ENCODE data around the gene SAGE1.
"Not testable (repeated sequence)": the region's sequence is repeated elsewhere in the genome, so short reads cannot be mapped to it uniquely, and the experiment has no call there.

- not testable (repeated sequence) for TF ChIP-seq EZH2 (IDR thresholded peaks at IDR 0.05; ENCODE audit: low read depth)
- TF ChIP-seq, protein P1, sequence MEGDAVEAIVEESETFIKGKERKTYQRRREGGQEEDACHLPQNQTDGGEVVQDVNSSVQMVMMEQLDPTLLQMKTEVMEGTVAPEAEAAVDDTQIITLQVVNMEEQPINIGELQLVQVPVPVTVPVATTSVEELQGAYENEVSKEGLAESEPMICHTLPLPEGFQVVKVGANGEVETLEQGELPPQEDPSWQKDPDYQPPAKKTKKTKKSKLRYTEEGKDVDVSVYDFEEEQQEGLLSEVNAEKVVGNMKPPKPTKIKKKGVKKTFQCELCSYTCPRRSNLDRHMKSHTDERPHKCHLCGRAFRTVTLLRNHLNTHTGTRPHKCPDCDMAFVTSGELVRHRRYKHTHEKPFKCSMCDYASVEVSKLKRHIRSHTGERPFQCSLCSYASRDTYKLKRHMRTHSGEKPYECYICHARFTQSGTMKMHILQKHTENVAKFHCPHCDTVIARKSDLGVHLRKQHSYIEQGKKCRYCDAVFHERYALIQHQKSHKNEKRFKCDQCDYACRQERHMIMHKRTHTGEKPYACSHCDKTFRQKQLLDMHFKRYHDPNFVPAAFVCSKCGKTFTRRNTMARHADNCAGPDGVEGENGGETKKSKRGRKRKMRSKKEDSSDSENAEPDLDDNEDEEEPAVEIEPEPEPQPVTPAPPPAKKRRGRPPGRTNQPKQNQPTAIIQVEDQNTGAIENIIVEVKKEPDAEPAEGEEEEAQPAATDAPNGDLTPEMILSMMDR (conservative IDR thresholded peaks at IDR 0.05), result not testable (repeated sequence)
Measured at GRCh38 chrX:135882741-135883140, 10.8 kb upstream of the SAGE1 start.

Measured in PC-9 (cell line).